ENCODE measurements around the gene HBB.

GRCh38 chr11:5196731-5197130 lies 30.1 kb downstream of the HBB start:
- TF ChIP-seq, protein P1, sequence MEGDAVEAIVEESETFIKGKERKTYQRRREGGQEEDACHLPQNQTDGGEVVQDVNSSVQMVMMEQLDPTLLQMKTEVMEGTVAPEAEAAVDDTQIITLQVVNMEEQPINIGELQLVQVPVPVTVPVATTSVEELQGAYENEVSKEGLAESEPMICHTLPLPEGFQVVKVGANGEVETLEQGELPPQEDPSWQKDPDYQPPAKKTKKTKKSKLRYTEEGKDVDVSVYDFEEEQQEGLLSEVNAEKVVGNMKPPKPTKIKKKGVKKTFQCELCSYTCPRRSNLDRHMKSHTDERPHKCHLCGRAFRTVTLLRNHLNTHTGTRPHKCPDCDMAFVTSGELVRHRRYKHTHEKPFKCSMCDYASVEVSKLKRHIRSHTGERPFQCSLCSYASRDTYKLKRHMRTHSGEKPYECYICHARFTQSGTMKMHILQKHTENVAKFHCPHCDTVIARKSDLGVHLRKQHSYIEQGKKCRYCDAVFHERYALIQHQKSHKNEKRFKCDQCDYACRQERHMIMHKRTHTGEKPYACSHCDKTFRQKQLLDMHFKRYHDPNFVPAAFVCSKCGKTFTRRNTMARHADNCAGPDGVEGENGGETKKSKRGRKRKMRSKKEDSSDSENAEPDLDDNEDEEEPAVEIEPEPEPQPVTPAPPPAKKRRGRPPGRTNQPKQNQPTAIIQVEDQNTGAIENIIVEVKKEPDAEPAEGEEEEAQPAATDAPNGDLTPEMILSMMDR (IDR thresholded peaks at IDR 0.05): no peak
- TF ChIP-seq POLR2A (IDR thresholded peaks at IDR 0.05): no peak

All from transverse colon (tissue), 3 donors.